GM12891 (cell line): Measurements from ENCODE around the gene CKMT2.

Experiments used
- POLR2A ChIP-seq: IDR thresholded peaks from 2 replicates; pipeline ENCODE4 v1.6.1; 2011; ENCODE audit warnings: low read depth, low read length, control low read depth
- POLR2AphosphoS5 ChIP-seq: IDR thresholded peaks from 2 replicates; pipeline ENCODE4 v1.6.1; 2011; ENCODE audit warnings: low read depth, low read length, control low read depth
- POU2F2 ChIP-seq: IDR thresholded peaks from 2 replicates; pipeline ENCODE4 v1.6.1; 2011; ENCODE audit warnings: low read depth, mild to moderate bottlenecking, control low read depth, low read length, moderate library complexity
- SPI1 ChIP-seq: IDR thresholded peaks from 2 replicates; pipeline ENCODE4 v1.6.1; 2011; ENCODE audit warnings: low read depth, low read length, control low read depth

DNA sequence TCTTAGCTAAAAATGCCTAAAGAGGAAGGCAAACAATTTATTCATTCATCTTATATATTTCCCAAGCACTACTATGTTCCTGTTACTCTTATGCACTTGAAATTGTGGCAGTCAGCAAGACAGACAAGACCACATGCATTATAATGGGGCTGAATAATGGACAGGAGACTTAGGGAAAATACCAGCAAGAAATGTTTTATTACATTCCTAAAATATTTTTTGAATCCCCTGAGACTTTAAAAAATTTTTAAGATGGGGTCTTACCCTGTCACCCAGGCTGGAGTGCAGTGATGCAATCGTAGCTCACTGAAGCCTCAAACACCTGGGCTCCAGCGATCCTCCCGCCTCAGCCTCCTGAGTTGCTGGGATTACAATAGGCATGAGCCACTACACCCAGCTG, 81.5 kb downstream of the CKMT2 start:
- TF ChIP-seq POLR2AphosphoS5 (no peak), SPI1 (no peak), POLR2A (no peak), POU2F2 (no peak)
